Dendritic cell treated with granulocyte-macrophage colony-stimulating factor and Interleukin-4, amounts not matched to agents 40 ng/mL and 50 ng/mL, for 4 days (primary cell): Measurements from ENCODE around the gene MBP.
A peak's percentile ranks its signal among the peaks of the same experiment; 100 is the strongest.
"Not testable (repeated sequence)": the region's sequence is repeated elsewhere in the genome, so short reads cannot be mapped to it uniquely, and the experiment has no call there.

Experiments used
- H3K27ac Mint-ChIP-seq: one replicate; pipeline ENCODE4 v1.8.0; 2022; ENCODE audit warnings: mild to moderate bottlenecking, mixed read lengths
- H3K27me3 Mint-ChIP-seq: one replicate; pipeline ENCODE4 v1.8.0; 2022; ENCODE audit warnings: mild to moderate bottlenecking, mixed read lengths
- H3K36me3 Mint-ChIP-seq: one replicate; pipeline ENCODE4 v1.8.0; 2022; ENCODE audit warnings: low read depth, mixed read lengths
- H3K4me1 Mint-ChIP-seq: one replicate; pipeline ENCODE4 v1.8.0; 2022; ENCODE audit warnings: low read depth, mixed read lengths
- H3K4me3 Mint-ChIP-seq: one replicate; pipeline ENCODE4 v1.8.0; 2022; ENCODE audit warnings: mild to moderate bottlenecking, moderate library complexity, mixed read lengths
- H3K9me3 Mint-ChIP-seq: one replicate; pipeline ENCODE4 v1.8.0; 2022; ENCODE audit warnings: mixed read lengths
- intact Hi-C: fragments of 100-400 bp; cut with micrococcal nuclease; formaldehyde crosslinking; loops from one replicate; pipeline ENCODE4 v1.15.0; 2022

Gene MBP

DNA sequence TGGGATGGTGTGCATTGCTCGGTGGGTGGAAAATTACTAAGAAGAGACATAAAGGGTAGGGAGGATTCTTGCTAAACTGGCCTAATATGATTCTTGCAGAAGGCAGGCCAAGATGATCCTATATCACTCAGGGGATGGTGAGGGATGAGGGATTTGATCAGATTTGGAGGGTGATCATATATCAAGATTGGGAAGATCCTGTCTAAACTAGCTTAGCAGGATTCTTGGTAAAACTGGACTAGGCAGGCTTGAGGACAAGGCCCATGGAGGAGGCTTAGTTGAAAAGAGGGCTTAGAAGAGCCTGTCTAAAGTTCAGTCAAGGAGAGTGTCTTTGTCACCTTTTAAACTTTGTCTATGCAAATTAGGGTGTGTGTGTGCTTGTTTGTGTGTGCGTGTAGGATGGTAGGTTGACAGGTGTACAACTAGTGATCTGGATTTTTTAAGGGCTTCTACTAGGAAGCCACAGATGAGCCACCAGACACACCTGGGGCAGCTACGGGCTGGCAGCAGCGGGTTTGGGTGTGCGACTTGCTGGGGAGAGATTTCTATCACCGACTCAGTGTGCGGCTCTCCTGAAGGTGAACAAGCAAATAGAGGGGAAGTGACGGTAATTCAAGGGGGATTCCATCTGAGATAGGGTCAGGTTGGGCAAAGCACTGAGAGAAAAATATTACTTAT lies 142.1 kb downstream of the MBP start:
- H3K4me1 Mint-ChIP-seq, result peaks cover 75% of the 10 kb centered on the region
- H3K27me3 Mint-ChIP-seq, intact Hi-C loops, H3K9me3 Mint-ChIP-seq, H3K36me3 Mint-ChIP-seq: not testable (repeated sequence)
- peak overlapping the region; percentile 90 for H3K27ac Mint-ChIP-seq
- H3K4me3 Mint-ChIP-seq, result peak overlapping the region; percentile 68

DNA sequence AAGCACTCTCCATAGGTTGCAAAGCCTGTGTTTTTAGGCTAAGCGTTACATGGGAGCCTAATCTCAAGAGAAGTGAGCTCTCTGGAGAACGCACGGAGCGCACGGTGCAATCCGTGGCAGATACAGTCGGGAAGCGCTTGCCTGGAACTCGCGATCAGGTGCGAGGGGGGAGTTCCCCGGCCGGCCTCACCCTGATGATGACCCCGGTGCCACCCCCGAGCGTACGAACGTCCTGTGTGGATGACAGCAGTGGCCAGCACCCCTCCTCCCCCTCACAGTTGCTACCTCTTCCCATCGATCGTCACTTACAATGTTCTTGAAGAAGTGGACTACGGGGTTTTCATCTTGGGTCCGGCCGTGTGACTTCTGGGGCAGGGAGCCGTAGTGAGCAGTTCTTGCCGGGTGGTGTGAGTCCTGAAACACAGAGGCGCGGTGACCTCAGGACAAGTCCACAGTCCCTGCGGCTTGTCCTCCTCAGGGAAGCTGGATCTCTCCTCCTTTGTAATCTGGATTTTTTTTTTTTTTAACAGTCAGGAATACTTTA lies 142.9 kb downstream of the MBP start:
- H3K4me1 Mint-ChIP-seq, result peaks cover 75% of the 10 kb centered on the region
- intact Hi-C loops, result loop anchor here (10.0 kb wide), 1 partner anchor 65 kb away; no protein-coding TSS in a partner anchor
- H3K4me3 Mint-ChIP-seq, result no peak overlapping the region
- H3K9me3 Mint-ChIP-seq, result no peaks in the 10 kb centered on the region
- no peaks in the 10 kb centered on the region for H3K36me3 Mint-ChIP-seq
- peak overlapping the region; percentile 90 for H3K27ac Mint-ChIP-seq
- H3K27me3 Mint-ChIP-seq, result no peaks in the 10 kb centered on the region

DNA sequence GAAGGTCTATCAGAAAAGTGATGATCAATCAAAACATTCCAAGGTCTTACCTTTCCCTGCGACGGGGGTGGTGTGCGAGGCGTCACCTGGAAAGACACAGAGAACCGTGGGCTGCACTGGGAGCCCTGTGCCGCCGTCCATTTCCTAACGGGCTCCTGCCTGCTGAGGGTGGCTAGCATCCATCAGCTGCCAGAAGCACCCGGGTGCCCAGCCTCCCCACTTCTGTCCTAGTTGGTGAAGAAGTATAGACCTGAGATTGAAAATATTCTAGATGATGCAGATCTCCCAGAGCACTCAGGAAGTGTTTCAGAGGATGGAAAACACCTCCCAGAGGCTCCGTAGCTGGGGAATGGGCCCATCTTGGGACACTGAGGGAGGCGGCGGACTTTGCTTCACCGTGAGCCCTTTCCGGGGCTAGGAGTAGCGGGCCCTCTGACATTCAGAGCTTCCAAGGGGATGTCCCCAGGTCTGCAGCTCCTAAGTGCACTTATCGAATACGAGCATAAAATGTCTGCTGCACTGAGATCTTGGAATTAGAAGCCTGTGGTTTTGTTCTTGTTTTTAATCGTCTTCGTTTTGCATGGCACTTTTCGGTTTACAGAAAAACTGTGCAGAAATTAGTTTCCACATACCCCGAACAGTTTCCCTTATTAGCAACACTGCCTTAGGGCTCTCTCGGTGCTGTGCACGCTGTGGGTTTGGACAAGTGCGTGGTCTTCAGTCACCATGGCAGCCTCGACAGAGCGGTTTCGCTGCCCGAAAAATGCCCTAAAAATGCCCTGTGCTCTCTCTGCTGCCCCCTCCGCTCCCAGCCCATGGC lies 143.5 kb downstream of the MBP start:
- Mint-ChIP-seq H3K27me3 (no peaks in the 10 kb centered on the region), H3K4me3 (peak overlapping the region; percentile 66), H3K9me3 (no peaks in the 10 kb centered on the region), H3K4me1 (peaks cover 75% of the 10 kb centered on the region), H3K36me3 (no peaks in the 10 kb centered on the region), H3K27ac (peak overlapping the region; percentile 90)
- intact Hi-C loops, result loop anchor here (10.0 kb wide), 1 partner anchor 64 kb away; no protein-coding TSS in a partner anchor

DNA sequence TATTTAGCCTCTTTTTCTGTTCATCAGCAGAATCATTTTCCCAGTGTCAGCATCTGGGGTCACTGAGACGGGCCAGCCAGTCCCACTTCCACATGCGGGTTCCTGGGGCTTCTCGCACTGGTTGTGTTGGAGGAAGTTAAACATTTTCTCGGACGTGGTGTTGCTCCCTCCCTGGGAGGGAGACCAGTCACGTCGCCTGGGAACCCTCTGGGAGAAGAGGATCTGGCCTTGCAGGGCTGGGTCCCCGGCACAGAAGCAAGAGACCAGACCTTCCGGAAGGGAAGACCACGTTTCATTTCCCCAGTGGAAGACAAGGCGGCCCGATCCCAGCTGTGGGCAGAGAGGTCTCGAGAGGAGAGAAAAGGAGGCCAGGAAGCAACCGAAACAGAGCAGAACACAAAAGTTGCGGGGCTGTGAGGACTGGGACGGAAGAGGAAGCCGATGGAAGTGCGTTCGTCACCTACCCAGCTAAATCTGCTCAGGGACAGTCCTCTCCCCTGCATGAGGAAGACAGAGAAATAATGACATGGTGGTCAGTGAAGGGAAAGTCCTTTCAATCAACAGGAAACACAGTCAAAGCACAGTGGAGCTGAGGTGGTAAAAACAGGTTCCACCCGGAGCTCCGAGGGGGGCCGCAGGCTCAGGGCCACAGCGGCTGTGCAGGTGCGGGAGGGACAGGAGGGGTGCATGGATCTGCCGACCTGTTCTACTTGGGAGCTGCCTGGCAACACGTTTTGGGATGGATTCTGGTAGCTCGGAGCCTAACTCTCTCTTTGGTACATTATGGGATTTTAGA lies 144.4 kb downstream of the MBP start:
- Mint-ChIP-seq H3K27me3 (no peaks in the 10 kb centered on the region), H3K36me3 (no peaks in the 10 kb centered on the region), H3K4me3 (peak overlapping the region; percentile 66), H3K9me3 (no peaks in the 10 kb centered on the region), H3K4me1 (peaks cover 79% of the 10 kb centered on the region), H3K27ac (peak overlapping the region; percentile 90)
- intact Hi-C loops, result loop anchor here (10.0 kb wide), 1 partner anchor 63 kb away; no protein-coding TSS in a partner anchor

DNA sequence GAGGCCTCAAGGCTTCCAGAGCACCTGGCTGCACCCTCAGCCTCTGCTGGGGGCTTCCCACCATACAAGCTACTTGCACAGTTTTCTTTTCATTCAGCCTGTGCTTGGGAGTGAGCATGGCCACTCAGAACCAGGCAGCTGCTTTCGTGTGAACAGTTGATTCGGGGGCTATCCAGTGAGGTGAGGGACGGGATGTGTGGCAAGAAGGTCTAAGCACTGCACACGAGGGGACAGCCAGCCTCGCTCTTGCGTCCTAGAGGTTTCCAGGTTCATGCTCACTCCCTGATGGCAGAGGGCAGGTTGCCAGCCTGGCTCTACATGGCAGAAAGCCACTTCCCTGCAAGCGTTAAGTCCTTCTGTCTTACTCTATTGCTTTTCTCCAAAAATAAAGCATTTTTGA lies 146.2 kb downstream of the MBP start:
- intact Hi-C loops, result loop anchor here (10.0 kb wide), 1 partner anchor 62 kb away; no protein-coding TSS in a partner anchor
- Mint-ChIP-seq H3K4me3 (no peak overlapping the region), H3K9me3 (no peaks in the 10 kb centered on the region), H3K4me1 (peaks cover 64% of the 10 kb centered on the region), H3K36me3 (no peaks in the 10 kb centered on the region), H3K27me3 (no peaks in the 10 kb centered on the region), H3K27ac (peak overlapping the region; percentile 90)

DNA sequence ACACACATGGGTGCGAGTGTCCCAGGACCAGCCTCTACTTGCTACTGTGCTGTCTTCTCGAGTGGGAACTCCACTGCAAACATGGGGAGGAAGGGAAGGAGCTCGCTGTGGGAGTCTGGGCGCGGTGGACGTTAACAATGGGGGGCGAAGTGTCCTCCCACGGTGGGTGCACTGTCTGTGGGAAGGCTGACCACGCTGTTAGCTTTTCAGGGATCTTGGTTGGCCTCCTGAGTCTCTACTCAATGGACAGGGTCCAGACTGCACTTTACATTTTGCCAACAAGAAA lies 146.7 kb downstream of the MBP start:
- Mint-ChIP-seq H3K27ac (peak overlapping the region; percentile 90), H3K27me3 (no peaks in the 10 kb centered on the region), H3K36me3 (no peaks in the 10 kb centered on the region), H3K4me3 (no peak overlapping the region), H3K9me3 (no peaks in the 10 kb centered on the region), H3K4me1 (peaks cover 59% of the 10 kb centered on the region)
- intact Hi-C loops, result loop anchor here (10.0 kb wide), 1 partner anchor 61 kb away; no protein-coding TSS in a partner anchor

DNA sequence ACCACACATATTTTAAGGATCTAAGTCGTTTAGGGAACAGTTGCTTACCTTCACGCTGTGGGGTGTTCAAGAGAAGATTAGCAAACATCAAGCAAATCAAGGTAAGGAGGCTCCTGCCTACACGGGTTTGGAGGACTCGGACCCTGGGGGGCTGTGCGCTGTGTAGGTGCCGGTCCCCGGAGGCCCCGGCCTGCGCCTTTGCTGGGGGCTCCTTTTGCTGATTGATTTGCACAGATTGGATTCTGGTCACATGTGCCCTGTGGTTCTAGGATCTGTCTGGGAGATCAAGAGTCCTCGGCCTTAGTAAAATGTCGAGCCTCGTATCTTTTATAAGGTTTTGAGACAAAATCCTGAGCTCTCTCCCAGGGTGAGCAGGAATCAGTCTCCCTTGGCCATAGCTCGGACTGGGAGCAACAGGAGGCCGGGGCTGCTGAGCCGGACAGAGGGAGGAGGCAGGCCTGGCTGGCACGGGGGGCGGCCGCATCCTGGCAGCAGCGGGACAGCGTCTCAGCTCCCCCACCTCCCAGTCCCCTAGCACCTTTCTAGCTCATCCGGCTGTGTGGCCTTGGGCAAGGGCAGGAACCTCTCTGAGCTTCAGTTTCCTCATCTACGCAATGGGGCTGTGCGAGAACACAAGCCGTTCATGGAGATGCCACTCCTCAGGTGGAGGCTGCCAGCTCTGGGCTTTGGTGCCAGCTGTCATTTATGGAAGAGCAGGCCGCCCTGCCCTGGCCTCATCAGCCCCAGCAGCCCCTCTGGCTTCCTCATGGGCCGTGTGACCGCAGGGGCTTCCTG lies 147.2 kb downstream of the MBP start:
- Mint-ChIP-seq H3K4me3 (no peak overlapping the region), H3K27ac (peak overlapping the region; percentile 90), H3K9me3 (no peaks in the 10 kb centered on the region), H3K27me3 (no peaks in the 10 kb centered on the region), H3K4me1 (peaks cover 54% of the 10 kb centered on the region), H3K36me3 (no peaks in the 10 kb centered on the region)
- intact Hi-C loops, result loop anchor here (10.0 kb wide), 1 partner anchor 61 kb away; no protein-coding TSS in a partner anchor

DNA sequence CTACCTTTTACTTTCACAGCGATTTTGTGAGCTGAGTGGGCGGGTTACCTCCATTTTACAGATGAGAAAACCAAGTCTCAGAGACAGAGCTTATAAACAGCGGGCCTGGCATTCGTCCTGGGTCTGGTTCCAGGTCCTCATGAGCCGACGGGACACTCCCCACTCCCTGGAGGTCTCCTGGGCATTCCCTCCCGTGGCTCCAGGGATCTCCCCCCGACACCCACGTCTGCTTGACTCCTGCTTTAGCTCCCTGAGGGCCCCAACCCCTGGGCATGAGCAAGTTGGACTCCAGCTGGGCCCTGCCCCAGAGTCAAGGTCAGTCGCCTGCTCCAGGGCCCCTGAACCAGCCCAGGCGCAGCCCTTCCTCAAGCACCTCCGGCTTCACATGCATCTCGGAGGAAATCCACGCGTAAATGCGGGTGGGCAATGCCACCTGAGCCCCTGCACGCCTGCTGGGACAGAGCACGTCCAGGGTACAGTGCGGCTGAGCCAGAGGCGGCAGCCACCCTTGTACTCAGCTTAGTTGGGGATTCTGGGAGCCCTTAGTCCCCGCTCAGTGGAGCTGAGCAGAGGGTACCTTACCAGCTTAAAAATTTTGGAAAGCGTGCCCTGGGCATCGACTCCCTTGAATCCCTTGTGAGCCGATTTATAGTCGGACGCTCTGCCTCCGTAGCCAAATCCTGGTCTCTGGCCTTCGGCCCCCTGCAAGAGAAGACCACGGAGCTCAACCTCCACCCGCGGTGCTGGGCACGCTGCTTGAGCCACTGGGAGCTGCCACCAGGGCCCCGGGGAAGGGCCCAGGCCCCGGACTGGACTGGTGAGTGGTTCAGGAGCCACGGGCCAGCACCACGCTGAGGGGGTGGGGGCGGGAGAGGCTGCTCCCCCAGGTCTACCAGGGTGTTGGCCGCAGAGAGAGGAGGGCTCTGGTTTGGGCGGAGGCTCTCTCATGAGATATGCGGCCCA lies 148.1 kb downstream of the MBP start:
- no peak overlapping the region for H3K4me3 Mint-ChIP-seq
- H3K4me1 Mint-ChIP-seq, result peaks cover 45% of the 10 kb centered on the region
- H3K36me3 Mint-ChIP-seq, result no peaks in the 10 kb centered on the region
- intact Hi-C loops, result loop anchor here (10.0 kb wide), 1 partner anchor 60 kb away; no protein-coding TSS in a partner anchor
- no peaks in the 10 kb centered on the region for H3K27me3 Mint-ChIP-seq
- H3K9me3 Mint-ChIP-seq, result no peaks in the 10 kb centered on the region
- peak overlapping the region; percentile 56 for H3K27ac Mint-ChIP-seq

DNA sequence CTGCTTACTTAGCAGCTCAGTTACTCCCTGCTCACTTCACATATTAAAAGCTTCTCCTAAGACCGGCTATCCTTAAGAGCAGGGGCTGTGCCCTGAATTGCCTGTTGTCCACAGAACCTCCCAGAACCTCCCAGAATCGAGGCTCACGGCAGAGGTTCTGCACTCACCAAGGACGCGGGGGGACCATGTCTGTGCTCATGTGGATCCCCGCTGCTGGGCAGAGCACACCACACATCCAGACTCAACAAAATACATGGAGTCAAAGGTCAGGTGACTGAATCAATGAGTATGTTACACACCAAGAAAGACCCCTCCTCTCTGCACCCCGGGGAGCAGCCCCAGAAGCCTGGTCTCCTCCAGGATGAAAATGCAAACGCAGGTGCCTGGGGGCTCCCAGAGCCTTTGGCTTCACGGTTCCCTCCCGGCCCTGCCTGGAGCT lies 149.0 kb downstream of the MBP start:
- H3K27me3 Mint-ChIP-seq, result no peaks in the 10 kb centered on the region
- no peaks in the 10 kb centered on the region for H3K9me3 Mint-ChIP-seq
- peaks cover 8% of the 10 kb centered on the region for H3K36me3 Mint-ChIP-seq
- H3K4me3 Mint-ChIP-seq, result no peak overlapping the region
- peak overlapping the region; percentile 56 for H3K27ac Mint-ChIP-seq
- peaks cover 37% of the 10 kb centered on the region for H3K4me1 Mint-ChIP-seq
- intact Hi-C loops, result loop anchor here (10.0 kb wide), 1 partner anchor 59 kb away; no protein-coding TSS in a partner anchor

DNA sequence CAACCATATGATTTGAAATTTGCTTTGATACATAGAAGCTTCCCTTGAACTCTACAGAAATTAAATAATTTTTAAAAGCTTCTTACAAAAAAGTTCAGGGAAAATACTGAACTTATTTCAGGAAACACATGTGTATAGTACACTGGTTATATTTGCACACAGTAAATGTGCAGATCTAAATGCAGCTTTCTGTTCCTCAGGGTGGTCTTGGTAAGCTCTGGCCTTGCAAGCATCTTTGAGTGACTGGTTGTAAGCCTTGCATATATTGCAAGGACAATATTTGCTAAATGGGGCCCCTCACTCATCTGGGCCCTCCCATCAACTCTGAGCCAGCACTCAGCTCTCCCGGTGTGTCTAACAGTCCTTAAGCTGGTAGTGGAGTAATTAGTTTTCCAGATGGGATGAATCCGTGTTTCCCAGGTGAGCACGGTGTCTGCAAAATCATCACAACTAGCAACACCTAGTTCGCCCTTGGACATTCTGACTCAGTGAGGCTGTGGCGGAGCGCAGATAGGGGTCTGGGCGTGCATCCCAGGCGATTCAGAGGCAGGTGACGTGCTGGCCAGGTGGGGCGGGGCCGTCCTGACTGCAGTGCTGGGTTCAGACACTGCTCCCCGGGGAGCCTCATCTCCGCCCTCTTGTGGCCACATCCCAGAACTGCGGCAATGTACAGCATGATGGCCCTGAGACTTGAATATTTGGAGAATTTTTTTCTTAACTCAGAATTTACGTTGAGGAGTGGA lies 149.6 kb downstream of the MBP start:
- Mint-ChIP-seq H3K4me1 (peaks cover 30% of the 10 kb centered on the region), H3K4me3 (no peak overlapping the region), H3K27me3 (no peaks in the 10 kb centered on the region), H3K36me3 (peaks cover 9% of the 10 kb centered on the region), H3K9me3 (no peaks in the 10 kb centered on the region), H3K27ac (no peak overlapping the region)
- intact Hi-C loops, result loop anchor here (10.0 kb wide), 1 partner anchor 58 kb away; no protein-coding TSS in a partner anchor

DNA sequence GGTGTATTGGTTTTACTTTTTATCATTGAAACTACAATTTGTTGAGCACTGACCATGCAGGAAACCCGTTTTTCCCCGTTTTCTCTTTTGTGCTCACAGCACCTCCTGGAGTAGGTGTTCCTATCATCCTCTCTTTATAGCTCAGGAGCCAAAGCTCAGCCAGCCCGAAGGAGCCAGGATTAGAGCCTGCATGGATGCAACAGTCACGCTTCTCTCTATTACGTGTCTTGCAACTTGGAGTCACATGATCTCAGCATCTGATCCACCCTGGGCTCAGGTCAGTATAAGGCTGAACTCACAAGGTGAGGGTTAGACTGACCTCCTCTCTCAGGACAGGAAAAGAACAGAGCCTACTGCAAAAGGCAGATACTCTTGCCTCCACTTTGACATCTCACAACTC lies 150.5 kb downstream of the MBP start:
- Mint-ChIP-seq H3K4me1 (peaks cover 23% of the 10 kb centered on the region), H3K27ac (no peak overlapping the region), H3K9me3 (no peaks in the 10 kb centered on the region), H3K27me3 (no peaks in the 10 kb centered on the region), H3K4me3 (no peak overlapping the region), H3K36me3 (peaks cover 9% of the 10 kb centered on the region)
- intact Hi-C loops, result loop anchor here (10.0 kb wide), 1 partner anchor 57 kb away; no protein-coding TSS in a partner anchor
